CD1c-positive myeloid dendritic cell (primary cell): ENCODE data around the gene EIF4B.
A peak's percentile ranks its signal among the peaks of the same experiment; 100 is the strongest.

Source experiments
- DNase-seq: peaks from one replicate; pipeline ENCODE4 v3.0.0-alpha.2; 2016; ENCODE audit errors: extremely low spot score

Gene EIF4B

GRCh38 chr12:53068811-53069585 lies 62.7 kb downstream of the EIF4B start:
- no peak for DNase-seq

- no peak for DNase-seq
Measured at GRCh38 chr12:53069621-53070410, 63.6 kb downstream of the EIF4B start.

DNA sequence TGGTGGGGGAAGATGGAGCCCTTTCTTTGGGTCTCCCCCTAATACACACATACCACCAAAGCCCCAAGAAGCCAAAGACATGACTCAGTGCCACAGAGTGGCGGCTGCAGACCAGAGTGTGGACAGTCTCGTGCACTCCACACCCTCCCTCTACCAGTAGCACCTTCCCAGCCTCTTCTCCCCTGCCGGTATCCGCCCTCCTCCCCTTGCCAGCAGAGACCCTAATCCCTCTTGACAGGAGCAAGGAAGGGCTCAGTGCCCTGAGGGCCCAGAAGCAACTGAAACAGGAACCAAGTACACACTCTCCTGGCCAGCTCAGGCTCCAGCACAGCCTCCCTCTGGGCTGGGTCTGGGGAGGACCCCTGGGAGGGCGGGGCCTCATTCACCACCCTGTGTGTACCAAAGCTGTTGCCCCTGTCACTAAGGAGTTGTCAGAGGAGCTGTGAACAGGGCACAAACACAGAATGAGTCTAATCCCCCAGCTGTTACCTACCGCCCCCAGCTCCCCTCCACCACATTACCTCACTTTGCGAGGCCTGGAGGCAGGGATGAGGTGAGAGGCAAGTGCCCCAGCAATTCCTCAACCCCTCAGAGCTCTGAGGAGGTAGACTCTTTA lies 64.7 kb downstream of the EIF4B start:
- no peak for DNase-seq

DNA sequence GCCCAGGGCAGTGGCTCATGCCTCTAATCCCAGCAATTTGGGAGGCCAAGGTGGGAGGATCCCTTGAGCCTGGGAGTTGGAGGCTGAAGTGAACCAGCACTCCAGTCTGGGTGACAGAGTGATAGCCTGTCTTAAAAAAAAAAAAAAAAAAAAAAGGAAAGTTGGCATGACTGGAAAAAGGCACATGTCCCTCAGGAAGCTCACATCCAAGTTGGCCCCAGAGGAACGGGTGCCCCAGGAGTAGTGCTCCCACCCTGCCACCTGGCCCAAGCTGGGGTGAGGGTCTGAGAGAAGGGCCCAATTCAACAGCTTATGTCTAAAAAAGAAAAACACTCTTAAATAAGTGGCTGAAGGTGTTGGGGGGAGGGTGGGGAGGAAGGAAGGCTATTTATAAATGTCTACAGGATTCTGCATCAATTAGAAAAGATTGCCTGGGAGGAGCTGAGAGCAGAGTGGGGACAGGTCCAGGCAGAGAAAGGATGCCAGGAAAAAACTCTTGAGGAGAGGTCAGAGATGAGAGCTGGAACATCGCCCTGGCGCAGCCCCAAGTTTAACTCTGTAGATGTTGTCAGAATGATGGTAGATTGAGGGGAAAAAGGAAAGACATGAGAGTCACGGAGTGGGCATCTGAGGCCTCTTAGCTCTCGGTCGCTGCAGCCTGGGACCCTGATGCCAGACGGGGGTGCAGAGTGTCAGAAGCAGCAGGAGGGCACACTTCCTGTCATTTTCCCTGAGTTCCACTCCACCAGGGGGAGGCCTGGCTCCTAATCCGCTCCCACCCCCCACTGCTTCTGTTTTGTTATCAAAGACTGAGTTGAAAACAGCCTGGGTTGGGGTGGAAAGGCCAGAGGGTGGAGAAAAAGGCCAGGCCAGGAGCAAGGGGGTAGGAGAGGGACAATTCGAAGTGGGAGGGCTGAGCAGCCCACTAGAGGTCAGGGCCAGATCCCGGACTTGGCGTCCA lies 65.6 kb downstream of the EIF4B start:
- no peak for DNase-seq

GRCh38 chr12:53073881-53074280 lies 67.6 kb downstream of the EIF4B start:
- DNase-seq = no peak

DNA sequence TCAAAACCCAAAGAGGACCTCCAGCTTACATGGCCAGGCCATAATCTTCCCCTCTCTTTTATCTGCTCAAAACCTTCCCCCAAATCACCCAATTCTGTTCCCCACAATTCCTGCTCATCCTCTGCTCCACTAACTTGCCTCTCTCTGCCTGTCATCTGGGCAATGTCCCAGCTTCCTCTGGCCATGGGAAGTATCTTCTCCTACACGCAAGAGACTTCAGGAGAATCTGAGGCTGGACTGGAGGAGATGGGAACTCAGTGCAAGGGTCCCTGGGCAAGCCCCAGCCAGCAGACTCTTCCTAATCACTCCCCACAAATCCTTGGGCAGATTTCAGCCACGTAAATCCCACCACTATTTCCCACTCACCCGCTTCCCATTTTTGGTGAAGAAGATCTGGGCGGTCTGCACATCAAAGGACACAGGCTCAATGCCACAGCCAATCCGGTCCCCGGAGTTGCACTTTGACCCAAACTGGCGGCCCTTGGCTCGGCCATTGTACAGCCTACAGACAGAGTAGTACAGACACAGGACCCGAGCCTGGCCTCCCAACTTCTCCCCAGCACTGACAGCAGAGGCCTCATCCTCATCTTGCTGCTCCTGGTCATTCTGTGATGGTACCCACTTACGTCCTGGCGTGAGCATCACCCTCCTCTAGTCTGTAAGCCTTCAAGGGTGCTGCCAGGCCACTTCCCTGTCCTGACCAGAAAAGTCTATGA lies 68.2 kb downstream of the EIF4B start:
- no peak for DNase-seq

- DNase-seq = no peak
Measured at GRCh38 chr12:53074999-53075370, 68.7 kb downstream of the EIF4B start.

DNA sequence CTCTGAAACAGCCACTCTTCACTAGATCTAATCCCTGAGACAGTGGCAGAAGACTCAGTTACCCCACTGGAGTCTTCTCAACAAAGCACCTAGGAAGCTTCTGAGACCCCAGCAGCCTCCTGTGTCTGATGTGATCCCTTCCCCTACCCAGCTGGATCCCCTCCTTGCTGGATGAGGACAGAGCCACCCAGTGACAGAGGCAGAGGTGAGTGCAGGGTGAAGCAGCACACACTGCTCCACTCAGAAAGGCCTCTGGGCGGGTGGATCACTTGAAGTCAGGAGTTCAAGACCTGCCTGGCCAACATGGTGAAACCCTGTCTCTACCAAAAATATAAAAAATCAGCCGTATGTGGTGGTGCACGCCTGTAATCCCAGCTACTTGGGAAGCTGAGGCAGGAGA lies 70.2 kb downstream of the EIF4B start:
- DNase-seq = no peak

DNA sequence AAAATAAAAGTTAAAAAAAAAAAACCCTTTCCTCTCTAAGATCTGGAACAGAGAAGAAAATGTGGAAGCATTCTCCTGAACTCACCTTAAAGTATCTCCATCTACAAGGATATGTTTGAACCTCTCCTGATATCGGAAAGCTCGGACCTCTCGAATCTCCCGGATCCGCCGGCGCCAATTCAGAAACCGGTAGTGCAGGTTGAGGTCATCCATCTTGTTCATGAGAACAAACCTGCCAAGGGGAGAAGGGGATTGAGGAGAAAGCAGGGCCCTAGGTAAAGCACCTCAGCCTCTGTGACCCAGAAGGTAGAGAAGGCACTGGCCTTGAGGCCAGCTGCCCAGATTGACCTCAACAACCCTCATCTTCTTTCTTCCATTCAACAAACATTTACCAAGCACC lies 70.8 kb downstream of the EIF4B start:
- DNase-seq = no peak

DNA sequence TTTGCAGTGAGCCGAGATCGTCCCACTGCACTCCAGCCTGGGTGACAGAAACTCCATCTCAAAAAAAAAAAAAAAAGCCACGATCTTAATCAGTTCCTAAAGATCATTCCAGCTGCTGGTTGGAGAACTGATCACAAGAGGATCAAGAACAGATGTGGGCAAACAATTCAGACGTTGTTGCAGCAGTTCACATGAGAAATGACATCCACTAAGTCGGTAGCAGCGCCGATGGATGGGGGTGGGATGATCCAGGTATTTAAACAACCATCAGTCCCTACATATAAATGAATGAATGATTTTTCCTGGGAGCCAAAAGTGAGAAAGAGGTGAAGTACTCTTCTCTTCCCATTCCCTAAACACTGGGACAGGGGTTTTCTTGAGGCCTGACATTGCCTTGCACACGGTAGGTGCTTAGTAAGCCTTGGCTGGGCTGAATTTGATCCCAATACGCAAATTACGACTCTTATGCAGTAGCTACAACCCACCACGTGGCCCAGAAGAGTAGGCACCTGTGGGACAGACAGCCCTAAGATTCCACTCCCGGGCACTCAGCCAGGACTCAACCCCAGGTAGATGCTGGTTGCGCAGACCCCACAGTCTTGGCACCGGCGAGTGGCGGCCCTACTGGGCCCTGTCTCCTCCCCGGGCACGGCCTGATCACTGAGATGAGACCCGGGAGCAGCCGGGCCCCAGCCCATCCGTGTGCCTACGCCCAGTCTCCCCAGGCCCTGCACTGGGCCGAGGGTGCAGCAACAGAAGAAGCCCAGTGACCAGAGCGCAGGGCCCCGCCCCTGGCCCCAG lies 72.4 kb downstream of the EIF4B start:
- DNase-seq = no peak

GRCh38 chr12:53079226-53080117 lies 73.2 kb downstream of the EIF4B start, which contains the start of gene SPRYD3:
TSS of gene SPRYD3 (minus strand) at chr12:53079390. CDS start at chr12:53079333, 57 bp downstream.
- peak; percentile 98 for DNase-seq

DNA sequence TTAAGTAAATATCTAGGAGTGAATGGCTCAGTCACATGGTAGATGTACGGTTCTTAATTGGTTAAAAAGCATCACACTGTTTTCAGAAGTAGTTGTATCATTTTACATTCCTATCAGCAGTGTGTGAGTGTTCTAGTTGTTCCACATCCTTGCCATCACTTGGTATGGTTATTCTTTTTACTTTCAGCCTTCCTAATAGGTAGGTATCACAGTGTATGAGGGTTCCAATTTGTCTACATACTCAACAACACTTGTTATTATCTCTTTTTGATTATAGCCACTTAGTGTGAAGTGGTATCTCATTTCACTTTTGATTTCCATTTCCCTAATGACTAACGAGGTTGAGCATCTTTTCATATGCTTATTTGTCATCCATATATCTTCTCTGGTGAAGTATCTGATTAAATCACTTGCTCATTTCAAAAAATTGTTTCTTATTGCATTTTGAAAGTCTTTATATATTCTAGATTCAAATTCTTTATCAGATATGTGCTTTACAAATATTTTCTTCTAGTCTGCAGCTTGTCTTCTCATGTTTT lies 76.5 kb downstream of the EIF4B start:
- no peak for DNase-seq

DNA sequence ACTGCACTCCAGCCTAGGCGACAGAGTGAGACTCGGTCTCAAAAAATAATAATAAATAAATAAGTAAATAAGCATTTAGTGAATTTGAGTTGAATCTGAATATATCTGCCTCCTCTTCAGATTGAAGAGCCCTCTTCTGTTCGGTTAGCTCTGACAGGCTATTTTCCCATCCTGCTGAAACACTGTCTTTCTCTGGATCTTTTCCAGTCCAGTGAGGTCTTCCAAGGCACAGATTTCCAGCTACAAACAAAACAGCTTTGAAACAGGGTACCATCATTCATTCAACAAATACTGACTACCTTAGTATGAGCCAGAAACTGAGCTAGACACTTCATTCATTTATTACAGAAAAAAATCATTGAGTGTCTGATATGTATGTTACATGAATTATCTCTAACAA lies 80.1 kb downstream of the EIF4B start:
- DNase-seq = no peak

GRCh38 chr12:53090105-53090504 lies 83.8 kb downstream of the EIF4B start:
- DNase-seq = no peak

GRCh38 chr12:53090554-53090953 lies 84.3 kb downstream of the EIF4B start:
- no peak for DNase-seq

GRCh38 chr12:53091756-53092155 lies 85.5 kb downstream of the EIF4B start:
- DNase-seq = no peak
